Osteocyte (in vitro differentiated cells): ENCODE measurements around the gene SPSB4. TPM values are rescaled to one million over a fixed set of nuclear protein-coding genes. Genes with fewer than 3 reads are reported as not detected.

Source experiments
- DNase-seq: peaks from one replicate; pipeline ENCODE4 v3.0.0; 2021; ENCODE audit warnings: mixed read lengths; ENCODE audit not compliant: unreplicated experiment; ENCODE audit errors: extremely low spot score
- H3K27ac Mint-ChIP-seq: one replicate; pipeline ENCODE4 v1.8.0; 2021; ENCODE audit warnings: mild to moderate bottlenecking, mixed read lengths; ENCODE audit not compliant: unreplicated experiment
- H3K27me3 Mint-ChIP-seq: one replicate; pipeline ENCODE4 v1.8.0; 2021; ENCODE audit warnings: mixed read lengths; ENCODE audit not compliant: unreplicated experiment
- H3K36me3 Mint-ChIP-seq: one replicate; pipeline ENCODE4 v1.8.0; 2021; ENCODE audit warnings: mixed read lengths; ENCODE audit not compliant: unreplicated experiment
- H3K4me1 Mint-ChIP-seq: one replicate; pipeline ENCODE4 v1.8.0; 2021; ENCODE audit warnings: mixed read lengths; ENCODE audit not compliant: unreplicated experiment
- H3K4me3 Mint-ChIP-seq: one replicate; pipeline ENCODE4 v1.8.0; 2021; ENCODE audit warnings: mild to moderate bottlenecking, moderate library complexity, mixed read lengths; ENCODE audit not compliant: unreplicated experiment
- H3K9me3 Mint-ChIP-seq: one replicate; pipeline ENCODE4 v1.8.0; 2021; ENCODE audit warnings: mixed read lengths; ENCODE audit not compliant: unreplicated experiment
- total RNA-seq: library from RNA; stranded (reverse); gene quantifications from 2 replicates; pipeline ENCODE4 v1.2.1, GENCODE V29; 2021
- TF ChIP-seq, protein P1 (sequence below): fragments of 200-600 bp; sonication (generic); IDR thresholded peaks from 2 replicates; pipeline ENCODE4 v1.5.0; 2021; ENCODE audit warnings: antibody characterized with exemption, mild to moderate bottlenecking, moderate library complexity

SPSB4 gene
- total RNA-seq, 1 donor from 2014 or later = 3.3 TPM

DNA sequence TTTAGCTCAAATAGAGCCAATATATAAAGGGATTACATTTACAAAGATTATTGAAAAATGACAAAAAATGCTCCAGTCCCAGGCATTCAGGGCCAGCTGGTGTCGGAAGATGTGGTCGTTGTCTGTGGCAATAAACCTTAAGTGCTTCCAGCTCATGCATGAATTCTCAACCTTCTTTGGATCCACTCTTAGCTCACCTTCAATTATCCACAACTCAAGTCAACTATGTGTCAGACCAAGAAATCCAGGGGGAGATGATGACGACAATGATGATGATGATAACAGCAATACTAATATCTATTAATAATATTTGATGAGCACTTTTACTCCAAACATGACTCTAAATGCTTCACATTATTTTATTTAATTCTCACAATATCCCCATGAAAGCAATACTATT is 126.9 kb downstream of the SPSB4 start:
- no peak for DNase-seq
- TF ChIP-seq, protein P1, sequence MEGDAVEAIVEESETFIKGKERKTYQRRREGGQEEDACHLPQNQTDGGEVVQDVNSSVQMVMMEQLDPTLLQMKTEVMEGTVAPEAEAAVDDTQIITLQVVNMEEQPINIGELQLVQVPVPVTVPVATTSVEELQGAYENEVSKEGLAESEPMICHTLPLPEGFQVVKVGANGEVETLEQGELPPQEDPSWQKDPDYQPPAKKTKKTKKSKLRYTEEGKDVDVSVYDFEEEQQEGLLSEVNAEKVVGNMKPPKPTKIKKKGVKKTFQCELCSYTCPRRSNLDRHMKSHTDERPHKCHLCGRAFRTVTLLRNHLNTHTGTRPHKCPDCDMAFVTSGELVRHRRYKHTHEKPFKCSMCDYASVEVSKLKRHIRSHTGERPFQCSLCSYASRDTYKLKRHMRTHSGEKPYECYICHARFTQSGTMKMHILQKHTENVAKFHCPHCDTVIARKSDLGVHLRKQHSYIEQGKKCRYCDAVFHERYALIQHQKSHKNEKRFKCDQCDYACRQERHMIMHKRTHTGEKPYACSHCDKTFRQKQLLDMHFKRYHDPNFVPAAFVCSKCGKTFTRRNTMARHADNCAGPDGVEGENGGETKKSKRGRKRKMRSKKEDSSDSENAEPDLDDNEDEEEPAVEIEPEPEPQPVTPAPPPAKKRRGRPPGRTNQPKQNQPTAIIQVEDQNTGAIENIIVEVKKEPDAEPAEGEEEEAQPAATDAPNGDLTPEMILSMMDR = no peak
- no peak overlapping the region for H3K27ac Mint-ChIP-seq
- H3K9me3 Mint-ChIP-seq = no peaks in the 10 kb centered on the region
- peaks cover 14% of the 10 kb centered on the region for H3K27me3 Mint-ChIP-seq
- no peak overlapping the region for H3K4me3 Mint-ChIP-seq
- no peaks in the 10 kb centered on the region for H3K4me1 Mint-ChIP-seq
- H3K36me3 Mint-ChIP-seq = no peaks in the 10 kb centered on the region

GRCh38 chr3:141178551-141178950 is 127.4 kb downstream of the SPSB4 start:
- Mint-ChIP-seq H3K9me3 (no peaks in the 10 kb centered on the region), H3K27ac (no peak overlapping the region), H3K4me3 (no peak overlapping the region), H3K27me3 (peaks cover 14% of the 10 kb centered on the region), H3K4me1 (no peaks in the 10 kb centered on the region), H3K36me3 (no peaks in the 10 kb centered on the region)
- no peak for DNase-seq
- TF ChIP-seq, protein P1 = no peak

GRCh38 chr3:141179983-141180382 is 128.8 kb downstream of the SPSB4 start:
- Mint-ChIP-seq H3K36me3 (no peaks in the 10 kb centered on the region), H3K4me1 (no peaks in the 10 kb centered on the region), H3K9me3 (no peaks in the 10 kb centered on the region), H3K27me3 (peaks cover 14% of the 10 kb centered on the region), H3K27ac (no peak overlapping the region), H3K4me3 (no peak overlapping the region)
- no peak for DNase-seq
- TF ChIP-seq, protein P1 = no peak

- H3K27ac Mint-ChIP-seq = no peak overlapping the region
- H3K9me3 Mint-ChIP-seq = no peaks in the 10 kb centered on the region
- DNase-seq = no peak
- peaks cover 20% of the 10 kb centered on the region for H3K27me3 Mint-ChIP-seq
- H3K4me1 Mint-ChIP-seq = no peaks in the 10 kb centered on the region
- H3K36me3 Mint-ChIP-seq = no peaks in the 10 kb centered on the region
- TF ChIP-seq, protein P1 = no peak
- no peak overlapping the region for H3K4me3 Mint-ChIP-seq
These were observed 130.0 kb downstream of the SPSB4 start for GRCh38 chr3:141181196-141181595.

DNA sequence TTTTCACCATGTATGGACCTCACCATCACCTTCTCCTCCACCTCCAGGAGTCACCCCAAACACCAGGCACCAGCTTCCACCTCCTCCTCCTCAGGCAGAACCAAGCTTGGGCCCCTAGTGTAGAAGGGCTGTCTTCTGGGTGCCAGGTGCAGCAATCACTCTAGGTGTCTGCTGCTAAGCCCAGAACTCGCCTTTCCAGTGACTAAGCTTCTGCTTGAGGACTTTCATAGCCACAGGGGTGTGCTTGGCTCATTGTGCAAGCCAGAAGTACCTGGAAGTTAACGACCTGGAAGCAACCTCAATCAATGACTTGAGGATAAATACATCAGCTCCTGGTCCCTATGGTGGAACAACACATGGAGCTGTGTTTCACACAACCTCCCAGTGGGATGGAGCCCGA is 130.7 kb downstream of the SPSB4 start:
- DNase-seq = no peak
- H3K27me3 Mint-ChIP-seq = peaks cover 23% of the 10 kb centered on the region
- H3K9me3 Mint-ChIP-seq = no peaks in the 10 kb centered on the region
- H3K27ac Mint-ChIP-seq = no peak overlapping the region
- H3K36me3 Mint-ChIP-seq = no peaks in the 10 kb centered on the region
- TF ChIP-seq, protein P1 = no peak
- no peaks in the 10 kb centered on the region for H3K4me1 Mint-ChIP-seq
- H3K4me3 Mint-ChIP-seq = no peak overlapping the region
